ENCODE results near the gene SLX4. TPM values are rescaled to one million over a fixed set of nuclear protein-coding genes. Genes with fewer than 3 reads are reported as not detected.
A peak's percentile ranks its signal among the peaks of the same experiment; 100 is the strongest.

Gene SLX4
- total and polyA plus RNA-seq, 9 of the 15 experiments (the other 6 are each of a cell fraction or from before 2014, with no cell fraction given) = 0.29 to 7.9 (median 3.8) TPM

GRCh38 chr16:3612510-3613466, 1.4 kb upstream of the SLX4 start (continued):
- TF ChIP-seq PRDM10 (IDR thresholded peaks at IDR 0.05; ENCODE audit: partially characterized antibody) = no peak
- TF ChIP-seq NKRF (IDR thresholded peaks at IDR 0.05; ENCODE audit: borderline replicate concordance) = no peak
- no peak for TF ChIP-seq PTBP1 (IDR thresholded peaks at IDR 0.05; ENCODE audit: low read depth, low read length)
- no peak for TF ChIP-seq RBM15 (IDR thresholded peaks at IDR 0.05; ENCODE audit: insufficient read depth, low read length)
- TF ChIP-seq ZNF121 (CRISPR knock-in tag; conservative IDR thresholded peaks at IDR 0.05) = peak; percentile 86
- TF ChIP-seq C11orf30 (IDR thresholded peaks at IDR 0.05; ENCODE audit: low read depth) = no peak
- TF ChIP-seq ZBTB40 (IDR thresholded peaks at IDR 0.05) = no peak; the same call in 1 of the 2 replicates
- no peak for TF ChIP-seq ZBTB40 (CRISPR knock-in tag; IDR thresholded peaks at IDR 0.05)
- no peak for TF ChIP-seq ZNF277 (CRISPR knock-in tag; IDR thresholded peaks at IDR 0.05; ENCODE audit: borderline replicate concordance)
